Epithelial cell of esophagus (primary cell): ENCODE measurements around the gene C16orf96.
A peak's percentile ranks its signal among the peaks of the same experiment; 100 is the strongest.
"Not testable (repeated sequence)": the region's sequence is repeated elsewhere in the genome, so short reads cannot be mapped to it uniquely, and the experiment has no call there.

ENCODE experiments used
- DNase-seq: peaks from one replicate; pipeline ENCODE4 v3.0.0; 2010; ENCODE audit warnings: low read depth
- H3K4me3 ChIP-seq: 2 replicates; pipeline ENCODE4 v1.5.1; 2011; ENCODE audit warnings: mild to moderate bottlenecking, low read length, control low read depth
- TF ChIP-seq, protein P1 (sequence below): IDR thresholded peaks from 2 replicates; pipeline ENCODE4 v1.5.1; 2011; ENCODE audit warnings: low read depth, mild to moderate bottlenecking, low read length, control low read depth, inconsistent platforms; ENCODE audit not compliant: insufficient read depth; ENCODE audit errors: missing control alignments

The C16orf96 gene

DNA sequence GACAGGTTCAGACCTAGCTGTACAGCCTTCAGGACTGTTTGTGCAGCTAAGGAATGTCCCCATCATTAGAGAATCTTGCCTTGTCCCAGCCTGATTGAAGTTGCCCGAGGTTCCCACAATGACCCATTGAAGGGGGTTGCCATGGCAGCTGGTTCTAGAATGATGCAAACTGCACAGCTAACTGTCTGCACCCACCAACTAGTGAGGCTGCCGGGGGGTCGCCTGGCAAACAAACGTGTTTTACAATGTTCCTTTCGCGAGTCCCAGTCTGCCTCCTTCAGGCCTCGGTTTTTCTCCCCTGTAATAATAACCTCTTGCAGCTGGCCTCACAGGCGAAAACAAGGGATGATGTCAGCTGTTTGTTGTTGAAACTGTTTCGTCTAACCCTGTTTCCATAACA lies 5.5 kb downstream of the C16orf96 start:
- TF ChIP-seq, protein P1, sequence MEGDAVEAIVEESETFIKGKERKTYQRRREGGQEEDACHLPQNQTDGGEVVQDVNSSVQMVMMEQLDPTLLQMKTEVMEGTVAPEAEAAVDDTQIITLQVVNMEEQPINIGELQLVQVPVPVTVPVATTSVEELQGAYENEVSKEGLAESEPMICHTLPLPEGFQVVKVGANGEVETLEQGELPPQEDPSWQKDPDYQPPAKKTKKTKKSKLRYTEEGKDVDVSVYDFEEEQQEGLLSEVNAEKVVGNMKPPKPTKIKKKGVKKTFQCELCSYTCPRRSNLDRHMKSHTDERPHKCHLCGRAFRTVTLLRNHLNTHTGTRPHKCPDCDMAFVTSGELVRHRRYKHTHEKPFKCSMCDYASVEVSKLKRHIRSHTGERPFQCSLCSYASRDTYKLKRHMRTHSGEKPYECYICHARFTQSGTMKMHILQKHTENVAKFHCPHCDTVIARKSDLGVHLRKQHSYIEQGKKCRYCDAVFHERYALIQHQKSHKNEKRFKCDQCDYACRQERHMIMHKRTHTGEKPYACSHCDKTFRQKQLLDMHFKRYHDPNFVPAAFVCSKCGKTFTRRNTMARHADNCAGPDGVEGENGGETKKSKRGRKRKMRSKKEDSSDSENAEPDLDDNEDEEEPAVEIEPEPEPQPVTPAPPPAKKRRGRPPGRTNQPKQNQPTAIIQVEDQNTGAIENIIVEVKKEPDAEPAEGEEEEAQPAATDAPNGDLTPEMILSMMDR, result no peak
- no peak for DNase-seq
- H3K4me3 ChIP-seq, result no peak overlapping the region

DNA sequence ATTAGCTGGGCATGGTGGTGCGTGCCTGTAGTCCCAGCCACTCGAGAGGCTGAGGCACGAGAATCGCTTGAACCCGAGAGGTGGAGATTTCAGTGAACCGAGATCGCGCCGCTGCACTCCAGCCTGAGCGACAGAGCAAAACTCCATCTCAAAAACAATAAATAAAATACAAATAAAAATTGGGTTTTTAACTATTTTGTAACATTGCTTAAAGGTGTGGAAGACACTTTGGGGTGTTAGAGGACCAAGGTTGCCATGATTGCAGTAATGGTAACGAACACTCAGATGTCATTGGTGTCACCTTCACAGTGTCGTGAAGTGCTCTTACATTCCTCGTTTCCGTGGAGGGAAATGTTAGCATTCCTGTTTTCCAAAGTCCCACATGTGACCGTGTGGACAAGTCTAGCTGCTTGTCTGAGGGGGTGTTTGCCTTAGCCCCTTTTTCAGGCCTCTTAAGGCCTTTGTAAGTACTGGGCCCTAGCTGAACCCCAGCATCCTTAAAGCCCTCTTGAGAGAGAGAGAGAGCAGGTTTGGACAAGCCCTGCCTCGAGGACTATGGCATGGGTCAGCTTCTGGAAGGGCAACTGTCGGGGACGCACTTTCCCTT lies 8.6 kb downstream of the C16orf96 start:
- H3K4me3 ChIP-seq, result no peak overlapping the region
- DNase-seq, result peak; percentile 16
- TF ChIP-seq, protein P1, result no peak

DNA sequence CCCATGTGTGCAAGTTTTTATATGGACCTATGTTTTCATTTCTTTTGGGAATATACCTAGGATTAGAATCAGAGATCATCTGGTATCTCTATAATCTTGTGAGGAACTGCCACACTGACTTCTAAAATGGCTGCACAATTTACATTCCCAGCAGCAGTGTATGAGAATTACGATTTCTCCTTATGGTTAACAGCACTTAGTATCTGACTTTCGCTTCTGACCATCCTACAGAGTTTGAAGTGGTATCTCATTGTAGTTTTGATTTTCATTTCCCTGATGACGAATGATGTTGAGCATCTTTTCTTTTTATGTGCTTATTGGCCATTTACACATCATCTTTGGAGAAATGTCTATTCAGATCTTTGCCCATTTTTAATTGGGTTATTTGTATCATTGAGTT lies 10.0 kb downstream of the C16orf96 start:
- H3K4me3 ChIP-seq, result no peak overlapping the region
- no peak for DNase-seq
- TF ChIP-seq, protein P1, result no peak

DNA sequence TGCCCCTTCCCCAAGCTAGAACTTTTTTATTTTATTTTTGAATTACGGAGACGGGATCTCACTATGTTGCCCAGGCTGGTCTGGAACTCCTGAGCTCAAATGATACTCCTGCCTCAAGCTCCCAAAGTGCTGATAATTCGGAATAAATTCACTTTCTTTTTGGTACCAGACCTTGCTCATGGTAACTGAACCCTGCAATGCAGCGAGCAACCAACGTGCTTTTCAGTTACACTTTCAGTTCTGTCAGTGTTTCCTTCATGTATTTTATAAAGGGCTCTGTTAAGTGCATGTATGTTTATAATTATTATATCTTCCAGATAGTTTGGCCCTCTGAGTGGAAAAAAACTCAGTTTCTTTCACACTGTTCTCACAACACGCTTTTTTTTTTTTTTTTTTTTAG lies 13.9 kb downstream of the C16orf96 start:
- no peak overlapping the region for H3K4me3 ChIP-seq
- TF ChIP-seq, protein P1, result no peak
- no peak for DNase-seq

DNA sequence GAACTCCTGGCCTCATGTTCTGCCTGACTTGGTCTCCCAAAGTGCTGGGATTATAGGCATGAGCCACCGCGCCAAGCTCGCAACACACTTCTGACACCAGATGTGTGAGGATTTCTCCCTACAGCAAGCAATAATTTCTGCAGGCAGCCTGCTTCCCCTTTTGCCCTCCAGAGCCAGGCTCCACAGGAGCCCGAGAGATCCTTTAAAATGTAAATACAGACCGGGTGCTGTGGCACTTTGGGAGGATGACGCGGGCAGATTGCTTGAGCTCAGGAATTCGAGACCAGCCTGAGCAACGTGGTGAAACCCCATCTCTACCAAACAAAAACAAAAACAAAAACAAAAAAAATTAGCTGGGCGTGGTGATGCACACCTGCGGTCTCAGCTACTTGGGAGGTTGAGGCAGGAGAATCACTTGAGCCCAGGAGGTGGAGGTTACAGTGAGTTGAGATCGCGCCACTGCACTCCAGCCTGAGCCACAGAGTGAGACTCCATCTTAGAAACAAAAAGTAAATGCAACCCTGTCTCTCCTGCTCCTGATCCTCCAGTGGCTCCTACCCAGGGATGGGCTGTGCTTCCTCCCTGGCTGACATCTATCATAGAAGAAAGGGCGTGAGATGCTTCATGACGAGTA lies 14.7 kb downstream of the C16orf96 start:
- no peak for DNase-seq
- TF ChIP-seq, protein P1, result no peak

DNA sequence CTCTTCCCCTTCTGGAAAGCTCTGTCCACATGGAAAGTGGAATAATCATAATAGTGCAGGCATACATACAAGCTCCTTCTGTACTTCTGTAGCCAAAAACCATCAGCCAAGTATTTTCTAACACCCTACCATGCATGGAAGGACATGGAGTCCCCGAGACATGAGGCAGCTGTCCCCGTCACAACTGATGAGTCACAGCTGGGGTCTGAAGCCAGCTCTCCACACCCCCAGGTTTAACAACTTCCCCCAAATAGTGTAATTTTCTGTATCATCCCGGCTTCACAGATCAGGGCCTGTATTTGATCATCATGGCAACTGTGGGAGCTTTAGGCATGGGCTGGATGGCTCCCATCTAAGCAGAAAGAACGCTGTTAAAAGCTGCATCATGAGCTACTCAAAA lies 16.6 kb downstream of the C16orf96 start:
- DNase-seq, result no peak
- H3K4me3 ChIP-seq, result no peak overlapping the region
- TF ChIP-seq, protein P1, result no peak

More for the DNA sequence above, 14.7 kb downstream of the C16orf96 start:
- H3K4me3 ChIP-seq, result no peak overlapping the region

DNA sequence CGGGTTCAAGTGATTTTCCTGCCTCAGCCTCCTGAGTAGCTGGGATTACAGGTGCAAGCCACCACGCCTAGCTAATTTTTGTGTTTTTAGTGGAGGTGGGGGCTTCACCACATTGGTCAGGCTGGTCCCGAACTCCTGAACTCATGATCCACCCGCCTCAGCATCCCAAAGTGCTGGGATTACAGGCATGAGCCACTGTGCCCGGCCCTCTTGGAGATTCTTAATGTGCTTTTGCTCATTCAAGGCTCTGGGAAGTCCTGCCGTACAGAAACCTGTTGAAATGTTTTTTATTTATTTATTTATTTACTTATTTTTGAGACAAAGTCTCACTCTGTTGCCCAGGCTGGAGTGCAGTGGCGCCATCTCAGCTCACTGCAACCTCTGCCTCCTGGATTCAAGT lies 17.8 kb downstream of the C16orf96 start:
- DNase-seq, H3K4me3 ChIP-seq: not testable (repeated sequence)
